Kidney (tissue), 14 donors: Measurements from ENCODE around the gene RASAL2. TPM values are rescaled to one million over a fixed set of nuclear protein-coding genes. Genes with fewer than 3 reads are reported as not detected.

ENCODE experiments used
- DNase-seq, 5 donors: peaks; one replicate each; pipeline ENCODE4 v3.0.0-alpha.2; 2013 to 2020
- FAIRE-seq: peaks from 2 replicates; lab custom pipeline; 2012; peaks lifted over from hg19 to GRCh38; lab: Jason Lieb, UNC
- H3K27ac ChIP-seq, 2 donors: one replicate each; pipeline ENCODE4 v1.7.0; 2013; ENCODE audit warnings: low read depth in 2 of 2, low read length in 2 of 2, inconsistent platforms in 1 of 2
- H3K27me3 ChIP-seq: one replicate; pipeline ENCODE4 v1.7.1; 2013; ENCODE audit warnings: low read length, inconsistent platforms; ENCODE audit not compliant: control insufficient read depth, insufficient read depth
- H3K36me3 ChIP-seq, 3 donors: one replicate each; pipeline versions ENCODE4 v1.7.0 to v1.7.1; 2013; ENCODE audit warnings: low read length in 3 of 3, control low read depth in 1 of 3, inconsistent platforms in 1 of 3; ENCODE audit not compliant: insufficient read depth in 3 of 3, control insufficient read depth in 2 of 3
- H3K4me1 ChIP-seq, 3 donors: one replicate each; pipeline versions ENCODE4 v1.7.0 to v1.7.1; 2013; ENCODE audit warnings: low read length in 3 of 3, inconsistent platforms in 1 of 3, low read depth in 1 of 3; ENCODE audit not compliant: control insufficient read depth in 2 of 3, insufficient read depth in 2 of 3
- H3K4me3 ChIP-seq, 3 donors: one replicate each; pipeline versions ENCODE4 v1.7.0 to v1.8.1; 2013; ENCODE audit warnings: low read length in 3 of 3, control low read depth in 1 of 3, inconsistent platforms in 1 of 3
- H3K9ac ChIP-seq, 3 donors: one replicate each; pipeline versions ENCODE4 v1.7.0 to v1.7.1; 2013; ENCODE audit warnings: low read length in 3 of 3, control low read depth in 1 of 3, inconsistent platforms in 1 of 3
- H3K9me3 ChIP-seq, 3 donors: one replicate each; pipeline versions ENCODE4 v1.7.0 to v1.7.1; 2013; ENCODE audit warnings: low read length in 3 of 3, control low read depth in 1 of 3, inconsistent platforms in 1 of 3; ENCODE audit not compliant: control insufficient read depth in 2 of 3, insufficient read depth in 1 of 3
- CTCF ChIP-seq: IDR thresholded peaks from 3 replicates; pipeline ENCODE4 v1.5.1; 2012; ENCODE audit warnings: mild to moderate bottlenecking, moderate library complexity, borderline replicate concordance; ENCODE audit not compliant: insufficient read depth; ENCODE audit errors: extremely low read depth
- intact Hi-C: fragments of 100-400 bp; cut with DNase I; formaldehyde crosslinking; loops from one replicate; pipeline ENCODE4 v1.11.1; 2022
- polyA plus RNA-seq: library from polyadenylated mRNA; stranded (reverse); fragments of 350-450 nt; fragmentation: Illumina TruSeq; extraction: RNeasy Lipid Tissue Mini Kit (QIAGEN cat#74804); gene quantifications from one replicate; pipeline ENCODE4 v1.2.3, GENCODE V29; 2014; ENCODE audit warnings: low read depth, low replicate concordance; ENCODE audit not compliant: insufficient read depth
- total RNA-seq: library from RNA; stranded (reverse); fragmentation: NEBNext Ultra II Directional; extraction: Animal tissue kit (Norgen Biotek cat#: 25700); gene quantifications from one replicate; pipeline ENCODE4 v1.2.1, GENCODE V29; 2021
- donor health status: control.
- donor health status: control.
- donor health status: control.
- donor health status: control.
- donor health status: control.
- donor health status: DM: yes; HTN: yes; CAD: no.
- donor health status: Normal renal cell carcinoma (clear cell type).

Gene RASAL2
- total and polyA plus RNA-seq, 2 donors from 2014 or later, result 2.2 to 26.5 TPM

- no peaks in the 10 kb centered on the region for H3K4me1 ChIP-seq
- H3K9me3 ChIP-seq, result peaks cover 0 to 8% (median 0%) of the 10 kb centered on the region in 3 donors
- H3K27me3 ChIP-seq, result no peaks in the 10 kb centered on the region
- DNase-seq, result no peak
- H3K9ac ChIP-seq, result no peak overlapping the region
- no peak for FAIRE-seq
- H3K27ac ChIP-seq, result no peak overlapping the region
- H3K36me3 ChIP-seq, result no peaks in the 10 kb centered on the region
- no peak for TF ChIP-seq CTCF
- intact Hi-C loops, result no loop called here
- H3K4me3 ChIP-seq, result no peak overlapping the region
Measured at GRCh38 chr1:178273707-178274410, 180.0 kb downstream of the RASAL2 start.

GRCh38 chr1:178275049-178275448 is 181.1 kb downstream of the RASAL2 start:
- Histone ChIP-seq H3K4me3 (no peak overlapping the region), H3K9ac (no peak overlapping the region), H3K4me1 (peaks cover 0 to 7% (median 0%) of the 10 kb centered on the region in 3 donors), H3K9me3 (peaks cover 0 to 8% (median 0%) of the 10 kb centered on the region in 3 donors), H3K27ac (no peak overlapping the region), H3K27me3 (no peaks in the 10 kb centered on the region), H3K36me3 (no peaks in the 10 kb centered on the region)
- TF ChIP-seq CTCF, result no peak
- DNase-seq (no peak), FAIRE-seq (no peak)
- intact Hi-C loops, result no loop called here

DNA sequence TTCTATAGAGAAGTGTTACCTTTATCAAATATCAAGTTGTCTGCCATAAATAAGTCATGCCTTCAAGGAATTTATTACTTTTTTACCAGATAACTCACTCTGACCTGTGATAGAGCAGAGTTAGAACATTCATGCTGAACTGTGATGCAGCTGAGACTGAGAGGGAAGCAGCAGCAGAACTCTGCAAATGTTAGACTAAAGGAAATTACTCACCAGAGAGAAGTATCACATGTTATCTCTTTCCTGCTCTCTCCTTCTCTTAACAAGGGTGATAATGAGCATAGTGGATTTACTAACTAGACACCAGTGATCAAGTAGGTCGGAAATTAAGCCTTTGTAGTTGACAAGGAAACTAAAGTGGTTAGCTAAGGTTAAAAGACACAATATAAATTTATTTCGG is 181.6 kb downstream of the RASAL2 start:
- peaks cover 0 to 7% (median 0%) of the 10 kb centered on the region in 3 donors for H3K4me1 ChIP-seq
- H3K27ac ChIP-seq, result no peak overlapping the region
- no peak overlapping the region for H3K9ac ChIP-seq
- peaks cover 0 to 8% (median 0%) of the 10 kb centered on the region in 3 donors for H3K9me3 ChIP-seq
- H3K4me3 ChIP-seq, result no peak overlapping the region
- no peaks in the 10 kb centered on the region for H3K27me3 ChIP-seq
- TF ChIP-seq CTCF, result no peak
- FAIRE-seq (no peak), DNase-seq (no peak)
- no peaks in the 10 kb centered on the region for H3K36me3 ChIP-seq
- intact Hi-C loops, result no loop called here
